HEK293T (cell line): ENCODE measurements around the gene FAM193A.

Experiments
- BHLHE40 ChIP-seq: fragments of 450-650 bp; IDR thresholded peaks from 2 replicates; pipeline ENCODE4 v1.6.1; 2016; ENCODE audit warnings: mild to moderate bottlenecking, moderate library complexity, borderline replicate concordance
- FOXA1 ChIP-seq: fragments of 450-650 bp; IDR thresholded peaks from 2 replicates; pipeline ENCODE4 v1.6.1; 2016; ENCODE audit warnings: mild to moderate bottlenecking
- HDGF ChIP-seq: fragments of 450-650 bp; IDR thresholded peaks from 2 replicates; pipeline ENCODE4 v1.6.1; 2017; ENCODE audit warnings: antibody characterized with exemption, borderline replicate concordance
- NFRKB ChIP-seq: fragments of 450-650 bp; IDR thresholded peaks from 2 replicates; pipeline ENCODE4 v1.6.1; 2016; ENCODE audit warnings: mild to moderate bottlenecking, moderate library complexity
- SP1 ChIP-seq: fragments of 450-650 bp; IDR thresholded peaks from 2 replicates; pipeline ENCODE4 v1.6.1; 2017
- SUZ12 ChIP-seq: fragments of 450-650 bp; IDR thresholded peaks from 2 replicates; pipeline ENCODE4 v1.6.1; 2016; ENCODE audit warnings: mild to moderate bottlenecking
- TF ChIP-seq, protein P1 (sequence below): fragments of 450-650 bp; IDR thresholded peaks from 2 replicates; pipeline ENCODE4 v1.6.1; 2016

DNA sequence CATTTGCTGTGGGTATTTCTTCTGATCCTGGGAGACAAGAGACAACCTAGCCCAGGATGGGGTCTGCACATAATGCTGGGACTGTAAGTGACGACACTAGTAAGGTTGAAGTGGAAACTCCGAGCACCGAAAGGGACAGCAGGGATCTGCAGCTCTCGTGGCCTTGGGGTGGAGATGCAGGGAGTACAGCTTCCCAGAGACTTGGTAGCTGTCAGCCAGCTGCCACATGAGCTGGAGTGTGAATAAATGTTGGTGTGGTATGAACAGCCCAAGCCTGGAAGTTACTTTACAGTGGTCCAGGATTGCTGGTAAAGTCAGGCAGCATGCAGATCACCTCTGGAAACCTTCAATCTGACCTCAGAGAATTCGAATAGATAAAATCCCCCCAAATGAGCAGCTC, 97.6 kb downstream of the FAM193A start:
- TF ChIP-seq BHLHE40: no peak
- no peak for TF ChIP-seq SP1
- TF ChIP-seq FOXA1: no peak
- no peak for TF ChIP-seq NFRKB
- TF ChIP-seq SUZ12: no peak
- TF ChIP-seq HDGF: no peak
- TF ChIP-seq, protein P1, sequence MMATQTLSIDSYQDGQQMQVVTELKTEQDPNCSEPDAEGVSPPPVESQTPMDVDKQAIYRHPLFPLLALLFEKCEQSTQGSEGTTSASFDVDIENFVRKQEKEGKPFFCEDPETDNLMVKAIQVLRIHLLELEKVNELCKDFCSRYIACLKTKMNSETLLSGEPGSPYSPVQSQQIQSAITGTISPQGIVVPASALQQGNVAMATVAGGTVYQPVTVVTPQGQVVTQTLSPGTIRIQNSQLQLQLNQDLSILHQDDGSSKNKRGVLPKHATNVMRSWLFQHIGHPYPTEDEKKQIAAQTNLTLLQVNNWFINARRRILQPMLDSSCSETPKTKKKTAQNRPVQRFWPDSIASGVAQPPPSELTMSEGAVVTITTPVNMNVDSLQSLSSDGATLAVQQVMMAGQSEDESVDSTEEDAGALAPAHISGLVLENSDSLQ: no peak
